H1 (cell line): ENCODE measurements around the gene ROR1. TPM values are rescaled to one million over a fixed set of nuclear protein-coding genes. Genes with fewer than 3 reads are reported as not detected.

Experiments
- CTCF ChIA-PET: fragments of 300-600 bp; sonication (Branson Sonifier 250); formaldehyde crosslinking; loops from one replicate; lab custom pipeline; 2021; ENCODE audit not compliant: partially characterized antibody; lab: Charles Lee
- POLR2A ChIA-PET: fragments of 300-600 bp; sonication (Branson Sonifier 250); formaldehyde crosslinking; loops from one replicate; lab custom pipeline; 2021; ENCODE audit warnings: inconsistent platforms; ENCODE audit not compliant: partially characterized antibody; lab: Charles Lee
- DNase-seq, 2 experiments: peaks; one replicate each; pipeline versions ENCODE4 v3.0.0 to v3.0.0-alpha.2; 2010 to 2022; ENCODE audit warnings: low spot score in 2 of 2, low read depth in 1 of 2, mixed read lengths in 1 of 2
- FAIRE-seq: peaks from 2 replicates; lab custom pipeline; 2011; peaks lifted over from hg19 to GRCh38; lab: Jason Lieb, UNC
- H2AFZ ChIP-seq: 2 replicates; pipeline ENCODE4 v1.8.1; 2012; ENCODE audit warnings: low read length, inconsistent platforms
- H2AK5ac ChIP-seq: 2 replicates; pipeline ENCODE4 v1.6.1; 2013; ENCODE audit warnings: low read depth, low read length
- H2BK120ac ChIP-seq: replicated peaks from 2 replicates; pipeline ENCODE3; 2013; ENCODE audit warnings: low read depth, low read length, inconsistent platforms
- H2BK12ac ChIP-seq: 2 replicates; pipeline ENCODE4 v1.6.1; 2013; ENCODE audit warnings: low read depth, low read length
- H2BK15ac ChIP-seq: 2 replicates; pipeline ENCODE4 v1.6.1; 2013; ENCODE audit warnings: low read length
- H2BK20ac ChIP-seq: 2 replicates; pipeline ENCODE4 v1.6.1; 2013; ENCODE audit warnings: low read length
- H2BK5ac ChIP-seq: 2 replicates; pipeline ENCODE4 v1.6.1; 2013; ENCODE audit warnings: low read depth, low read length
- H3K14ac ChIP-seq: 2 replicates; pipeline ENCODE4 v1.6.1; 2013; ENCODE audit warnings: inconsistent platforms; ENCODE audit not compliant: insufficient read length
- H3K18ac ChIP-seq: 2 replicates; pipeline ENCODE4 v1.6.1; 2013; ENCODE audit warnings: low read length; ENCODE audit errors: extremely low read depth
- H3K23ac ChIP-seq: 2 replicates; pipeline ENCODE4 v1.6.1; 2013; ENCODE audit warnings: inconsistent platforms; ENCODE audit not compliant: insufficient read length
- H3K23me2 ChIP-seq: 2 replicates; pipeline ENCODE4 v1.6.1; 2013; ENCODE audit warnings: low read depth, low read length
- H3K27ac ChIP-seq: 2 replicates; pipeline ENCODE4 v1.6.1; 2011; ENCODE audit warnings: low read depth, low read length, inconsistent platforms
- H3K27me3 ChIP-seq, 4 experiments: replicated peaks in 1 of 4; 1 replicate in 1 of 4; 2 replicates in 3 of 4; pipeline versions ENCODE4 v1.6.1 to v1.8.1; 2011 to 2013; ENCODE audit warnings: low read length in 3 of 4, mild to moderate bottlenecking in 3 of 4, inconsistent platforms in 2 of 4, mixed read lengths in 2 of 4, moderate library complexity in 1 of 4; ENCODE audit not compliant: control insufficient read depth in 3 of 4, insufficient read depth in 3 of 4; ENCODE audit errors: extremely low read depth in 1 of 4
- H3K36me3 ChIP-seq, 4 experiments: 2 replicates each; pipeline versions ENCODE4 v1.6.1 to v1.8.1; 2011 to 2013; ENCODE audit warnings: mild to moderate bottlenecking in 4 of 4, low read length in 3 of 4, moderate library complexity in 2 of 4, control low read depth in 1 of 4, inconsistent platforms in 1 of 4; ENCODE audit not compliant: insufficient read depth in 4 of 4, control insufficient read depth in 2 of 4
- H3K4ac ChIP-seq: replicated peaks from 2 replicates; pipeline ENCODE3; 2013; ENCODE audit warnings: low read length, low read depth, mixed read lengths, inconsistent platforms; ENCODE audit not compliant: insufficient read length
- H3K4me1 ChIP-seq, 4 experiments: replicated peaks in 1 of 4; 1 replicate in 1 of 4; 2 replicates in 3 of 4; pipeline versions ENCODE4 v1.6.1 to v1.8.1; 2011 to 2013; ENCODE audit warnings: low read length in 3 of 4, inconsistent platforms in 2 of 4, mixed read lengths in 1 of 4; ENCODE audit not compliant: insufficient read depth in 4 of 4, control insufficient read depth in 3 of 4
- H3K4me2 ChIP-seq, 2 experiments: 2 replicates each; pipeline versions ENCODE4 v1.6.1 to v1.8.1; 2011 to 2013; ENCODE audit warnings: low read depth in 2 of 2, low read length in 2 of 2, control low read depth in 1 of 2, inconsistent platforms in 1 of 2, mild to moderate bottlenecking in 1 of 2; ENCODE audit not compliant: insufficient read depth in 1 of 2
- H3K4me3 ChIP-seq, 4 experiments: fragments of 200-600, 300-600 bp in 1 of 4; sonication (generic), shearing (Covaris generic), sonication (Bioruptor Twin) in 1 of 4; 2 replicates each; pipeline versions ENCODE4 v1.5.1 to v1.8.1; 2011 to 2016; ENCODE audit warnings: low read length in 4 of 4, low read depth in 3 of 4, control low read depth in 2 of 4, inconsistent platforms in 2 of 4, mild to moderate bottlenecking in 2 of 4, mixed read lengths in 1 of 4, moderate library complexity in 1 of 4; ENCODE audit not compliant: insufficient read depth in 2 of 4; ENCODE audit errors: extremely low read depth in 1 of 4
- H3K56ac ChIP-seq: replicated peaks from 2 replicates; pipeline ENCODE3; 2013; ENCODE audit warnings: low read depth, mild to moderate bottlenecking, mixed read lengths, low read length, inconsistent platforms; ENCODE audit not compliant: insufficient read length
- H3K79me1 ChIP-seq: 2 replicates; pipeline ENCODE4 v1.6.1; 2013; ENCODE audit warnings: low read depth, low read length, control low read depth
- H3K79me2 ChIP-seq, 2 experiments: 2 replicates each; pipeline versions ENCODE4 v1.6.1 to v1.8.1; 2012 to 2013; ENCODE audit warnings: low read length in 2 of 2, mild to moderate bottlenecking in 2 of 2, inconsistent platforms in 1 of 2; ENCODE audit not compliant: insufficient read depth in 2 of 2, control insufficient read depth in 1 of 2
- H3K9ac ChIP-seq, 4 experiments: replicated peaks in 1 of 4; 1 replicate in 1 of 4; 2 replicates in 3 of 4; pipeline versions ENCODE4 v1.6.1 to v1.8.1; 2011 to 2013; ENCODE audit warnings: low read depth in 3 of 4, low read length in 3 of 4, control low read depth in 2 of 4, mild to moderate bottlenecking in 2 of 4, moderate library complexity in 2 of 4, inconsistent platforms in 1 of 4; ENCODE audit errors: extremely low read depth in 1 of 4
- H3K9me3 ChIP-seq, 2 experiments: 2 replicates each; pipeline versions ENCODE4 v1.6.1 to v1.8.1; 2012 to 2013; ENCODE audit warnings: mild to moderate bottlenecking in 2 of 2, moderate library complexity in 2 of 2, control low read depth in 1 of 2, inconsistent platforms in 1 of 2, low read depth in 1 of 2, low read length in 1 of 2, mixed read lengths in 1 of 2; ENCODE audit not compliant: insufficient read depth in 2 of 2
- H4K20me1 ChIP-seq, 2 experiments: replicated peaks in 1 of 2; 2 replicates each; pipeline versions ENCODE3 to v1.8.1; 2011 to 2013; ENCODE audit warnings: inconsistent platforms in 2 of 2, low read length in 2 of 2, mild to moderate bottlenecking in 1 of 2; ENCODE audit not compliant: insufficient read depth in 2 of 2, control insufficient read depth in 1 of 2
- H4K5ac ChIP-seq: 2 replicates; pipeline ENCODE4 v1.6.1; 2013; ENCODE audit warnings: low read length, low read depth, mixed read lengths, inconsistent platforms; ENCODE audit not compliant: insufficient read length
- H4K8ac ChIP-seq: 2 replicates; pipeline ENCODE4 v1.8.0; 2013; ENCODE audit warnings: mild to moderate bottlenecking, moderate library complexity, low read length, inconsistent platforms; ENCODE audit not compliant: insufficient read depth; ENCODE audit errors: extremely low read depth
- H4K91ac ChIP-seq: replicated peaks from 2 replicates; pipeline ENCODE3; 2013; ENCODE audit warnings: low read length, mixed read lengths, inconsistent platforms; ENCODE audit not compliant: insufficient read length
- GABPA ChIP-seq: IDR thresholded peaks from 2 replicates; pipeline ENCODE4 v1.6.1; 2011; ENCODE audit warnings: mild to moderate bottlenecking, low read length, moderate library complexity, borderline replicate concordance; ENCODE audit not compliant: insufficient read depth
- KDM4A ChIP-seq: IDR thresholded peaks from one replicate; pipeline ENCODE4 v1.7.1; 2012; ENCODE audit warnings: low read depth, mild to moderate bottlenecking, moderate library complexity, low read length, inconsistent platforms; ENCODE audit not compliant: severe bottlenecking
- KDM5A ChIP-seq: fragments of 200-600 bp; IDR thresholded peaks from 2 replicates; pipeline ENCODE4 v1.7.1; 2012; ENCODE audit warnings: mild to moderate bottlenecking, low read length, inconsistent platforms, mixed read lengths
- POU5F1 ChIP-seq: IDR thresholded peaks from 2 replicates; pipeline ENCODE4 v1.6.1; 2011; ENCODE audit warnings: low read depth, mild to moderate bottlenecking, low read length, moderate library complexity
- WGBS, 2 experiments: shearing (Covaris generic) in 1 of 2; methylation state at CpG; one replicate each; pipeline versions ENCODE4 v1.1.6 to v1.1.7; 2013 to 2015; ENCODE audit warnings: low lambda C conversion rate in 2 of 2, mixed read lengths in 2 of 2, inconsistent platforms in 1 of 2, low coverage in 1 of 2, missing lambda C conversion rate in 1 of 2; ENCODE audit not compliant: insufficient replicate concordance in 2 of 2, insufficient coverage in 1 of 2, insufficient read length in 1 of 2; ENCODE audit errors: extremely low coverage in 1 of 2, missing lambda C conversion rate in 1 of 2; 5-methylcytosine and 5-hydroxymethylcytosine counted together
- polyA plus RNA-seq, 7 experiments: library from polyadenylated mRNA; depleted of rRNA in 3 of 7; stranded (reverse) in 5 of 7; unstranded in 2 of 7; fragments of >200 nt in 5 of 7; fragments of 200-250 nt in 2 of 7; gene quantifications; 1 replicate in 5 of 7; 2 replicates in 1 of 7; 4 replicates in 1 of 7; pipeline versions ENCODE4 v1.2.1 to v1.2.3, GENCODE V29; 2011 to 2013; ENCODE audit warnings: missing spikeins in 2 of 7, mixed read lengths in 2 of 7
- total RNA-seq: library from RNA; stranded (reverse); fragmentation: NEBNext Ultra II Directional; extraction: Animal tissue kit (Norgen Biotek cat#: 25700); gene quantifications from 2 replicates; pipeline ENCODE4 v1.2.1, GENCODE V29; 2021

The ROR1 gene
- total and polyA plus RNA-seq, 2 of the 8 experiments (the other 6 are each of a cell fraction or from before 2014, with no cell fraction given), result 33.6 to 73.6 TPM

DNA sequence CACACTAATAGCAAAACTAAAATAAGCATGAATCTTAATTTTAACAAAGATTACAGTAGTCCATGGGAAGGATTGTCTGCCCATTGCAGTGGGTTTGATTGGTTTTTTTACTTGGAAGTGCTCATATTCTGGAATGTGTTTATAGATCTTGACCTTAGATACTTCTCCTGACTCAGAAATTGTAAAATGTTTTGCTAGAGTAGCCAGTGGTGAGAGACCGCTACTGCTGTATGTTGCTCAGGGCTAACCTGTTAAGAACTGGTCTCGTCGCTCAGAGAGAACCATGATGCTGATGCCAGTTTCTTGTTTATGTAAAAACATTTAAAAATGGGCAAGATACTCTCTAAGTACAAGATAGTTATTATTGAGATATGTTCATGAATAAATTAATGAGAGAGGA, 99.9 kb downstream of the ROR1 start:
- Histone ChIP-seq H3K23ac (no peak overlapping the region), H4K8ac (no peak overlapping the region), H3K27me3 (no peaks in the 10 kb centered on the region), H4K91ac (no peak overlapping the region), H2BK15ac (no peak overlapping the region), H3K4me3 (no peak overlapping the region), H3K9ac (no peak overlapping the region), H3K23me2 (no peaks in the 10 kb centered on the region), H2BK120ac (no peak overlapping the region), H3K79me2 (peaks cover 19 to 100% of the 10 kb centered on the region in 2 experiments; a peak in 3 of 4 replicates), H3K14ac (no peak overlapping the region), H4K20me1 (peaks cover 9 to 17% of the 10 kb centered on the region in 2 experiments), H3K18ac (no peak overlapping the region), H3K4me1 (peaks cover 0 to 16% (median 8%) of the 10 kb centered on the region in 4 experiments; a peak in 5 of 7 replicates), H3K36me3 (no peaks in the 10 kb centered on the region), H3K79me1 (peaks cover 10% of the 10 kb centered on the region), H2AK5ac (no peak overlapping the region), H2BK12ac (no peak overlapping the region), H3K9me3 (no peaks in the 10 kb centered on the region), H2AFZ (no peak overlapping the region), H3K27ac (no peak overlapping the region), H3K56ac (no peak overlapping the region), H4K5ac (no peak overlapping the region), H2BK20ac (no peak overlapping the region), H2BK5ac (no peak overlapping the region), H3K4ac (no peak overlapping the region), H3K4me2 (no peak overlapping the region)
- CTCF ChIA-PET, result no interaction called here
- no peak for DNase-seq
- POLR2A ChIA-PET, result no interaction called here
- WGBS, 2 experiments, result 89% methylated on average over 3 of the region's 3 CpGs; no CpG with 5 or more reads in 1 of the 2 experiments
- TF ChIP-seq GABPA (no peak), KDM4A (no peak), POU5F1 (no peak), KDM5A (no peak)
- FAIRE-seq, result peak; percentile 75
